GM12878 (cell line): ENCODE measurements around the gene TMEM161A. TPM values are rescaled to one million over a fixed set of nuclear protein-coding genes. Genes with fewer than 3 reads are reported as not detected.

Source experiments
- ATAC-seq: fragments of 200-7000 bp; cut with Tn5 transposase; 3 replicates; pipeline ENCODE4 v1.9.1; 2020; ENCODE audit warnings: mild to moderate bottlenecking, moderate library complexity
- BruUV-seq: library from RNA; stranded (reverse); fragments of 400-500 nt; replicated peaks from 2 replicates; lab custom pipeline; 2021; lab: Mats Ljungman, UMichigan
- CTCF ChIA-PET: fragments of 300-600 bp; sonication (Branson Sonifier 250); formaldehyde crosslinking; extraction: SDS; loops from one replicate; lab custom pipeline; 2021; ENCODE audit warnings: inconsistent platforms; lab: Yijun Ruan, JAX
- POLR2A ChIA-PET: fragments of 350-600 bp; formaldehyde crosslinking; extraction: SDS; loops from one replicate; lab custom pipeline; 2021; ENCODE audit warnings: inconsistent platforms; lab: Charles Lee
- RAD21 ChIA-PET: fragments of 300-600 bp; sonication (Branson Sonifier 250); formaldehyde crosslinking; loops from one replicate; lab custom pipeline; 2023; ENCODE audit warnings: antibody characterized with exemption; ENCODE audit not compliant: unreplicated experiment; lab: Charles Lee
- SMC1A ChIA-PET: fragments of 300-600 bp; sonication (Branson Sonifier 250); formaldehyde crosslinking; loops from one replicate; lab custom pipeline; 2023; ENCODE audit not compliant: unreplicated experiment, uncharacterized antibody; lab: Charles Lee
- DNase-seq: peaks from one replicate; pipeline ENCODE4 v3.0.0-alpha.2; 2011; ENCODE audit warnings: low read depth, low spot score
- FAIRE-seq: peaks from 3 replicates; lab custom pipeline; 2011; peaks lifted over from hg19 to GRCh38; lab: Jason Lieb, UNC
- H2AFZ ChIP-seq: 2 replicates; pipeline ENCODE4 v1.6.0; 2011; ENCODE audit warnings: low read depth, low read length, control low read depth; ENCODE audit not compliant: control insufficient read depth
- H3K27ac ChIP-seq: 2 replicates; pipeline ENCODE4 v1.5.1; 2011; ENCODE audit warnings: control low read depth; ENCODE audit not compliant: control insufficient read depth, insufficient read depth
- H3K27me3 ChIP-seq, 2 experiments: replicated peaks in 1 of 2; 2 replicates each; pipeline versions ENCODE4 v1.6.0 to v1.6.1; 2011; ENCODE audit warnings: low read length in 1 of 2; ENCODE audit not compliant: control insufficient read depth in 2 of 2, insufficient read depth in 2 of 2
- H3K36me3 ChIP-seq, 2 experiments: 2 replicates each; pipeline ENCODE4 v1.5.1; 2011; ENCODE audit warnings: low read length in 1 of 2; ENCODE audit not compliant: control insufficient read depth in 2 of 2, insufficient read depth in 2 of 2
- H3K4me1 ChIP-seq: 2 replicates; pipeline ENCODE4 v1.6.1; 2011; ENCODE audit warnings: mild to moderate bottlenecking, low read length, moderate library complexity, mixed read lengths; ENCODE audit not compliant: control insufficient read depth, insufficient read depth
- H3K4me2 ChIP-seq: 2 replicates; pipeline ENCODE4 v1.6.0; 2011; ENCODE audit warnings: control low read depth; ENCODE audit not compliant: control insufficient read depth, insufficient read depth
- H3K4me3 ChIP-seq: fragments of 200-600 bp; sonication (generic); 2 replicates; pipeline ENCODE4 v1.5.1; 2016
- H3K79me2 ChIP-seq: 2 replicates; pipeline ENCODE4 v1.6.0; 2011; ENCODE audit warnings: low read length; ENCODE audit not compliant: control insufficient read depth, insufficient read depth
- H3K9ac ChIP-seq: 2 replicates; pipeline ENCODE4 v1.8.0; 2011; ENCODE audit warnings: low read length, control low read depth, mixed read lengths; ENCODE audit not compliant: control insufficient read depth, insufficient read depth
- H3K9me3 ChIP-seq: replicated peaks from 3 replicates; pipeline ENCODE4 v1.5.1; 2011; ENCODE audit warnings: mild to moderate bottlenecking, low read length; ENCODE audit not compliant: control insufficient read depth, insufficient read depth
- H4K20me1 ChIP-seq: 2 replicates; pipeline ENCODE4 v1.6.0; 2011; ENCODE audit not compliant: control insufficient read depth, insufficient read depth
- CTCF ChIP-seq, 3 experiments: IDR thresholded peaks in 2 of 3; conservative IDR thresholded peaks in 1 of 3; 2 replicates each; pipeline ENCODE4 v1.5.1; 2011; ENCODE audit warnings: low read depth in 3 of 3, low read length in 3 of 3, mild to moderate bottlenecking in 3 of 3, control low read depth in 2 of 3, moderate library complexity in 2 of 3, inconsistent platforms in 1 of 3, mixed read lengths in 1 of 3; ENCODE audit not compliant: control insufficient read depth in 2 of 3, insufficient read depth in 1 of 3; ENCODE audit errors: extremely low read depth in 1 of 3
- NFYA ChIP-seq: IDR thresholded peaks from 2 replicates; pipeline ENCODE4 v1.6.1; 2011; ENCODE audit warnings: low read depth, mild to moderate bottlenecking, low read length, improper control_type of control experiment, borderline replicate concordance
- NR2F1 ChIP-seq: fragments of 450-650 bp; conservative IDR thresholded peaks from 2 replicates; pipeline ENCODE4 v1.6.1; 2017; ENCODE audit warnings: mild to moderate bottlenecking
- PBX3 ChIP-seq: IDR thresholded peaks from 2 replicates; pipeline ENCODE4 v1.6.1; 2011; ENCODE audit warnings: mild to moderate bottlenecking, low read depth, low read length, moderate library complexity; ENCODE audit not compliant: insufficient replicate concordance
- RAD51 ChIP-seq: fragments of 450-650 bp; IDR thresholded peaks from 2 replicates; pipeline ENCODE4 v1.6.1; 2016; ENCODE audit warnings: moderate library complexity, mild to moderate bottlenecking, inconsistent platforms
- RCOR1 ChIP-seq: conservative IDR thresholded peaks from 2 replicates; pipeline ENCODE4 v1.6.1; 2012; ENCODE audit warnings: low read depth, low read length, improper control_type of control experiment
- STAT1 ChIP-seq: fragments of 450-650 bp; conservative IDR thresholded peaks from 2 replicates; pipeline ENCODE4 v1.6.1; 2014; ENCODE audit warnings: antibody characterized with exemption, mild to moderate bottlenecking
- STAT3 ChIP-seq: IDR thresholded peaks from 2 replicates; pipeline ENCODE4 v1.6.1; 2011; ENCODE audit warnings: low read depth, low read length, improper control_type of control experiment
- WGBS: methylation state at CpG from one replicate; pipeline ENCODE4 v1.1.6; 2016; ENCODE audit warnings: low lambda C conversion rate; ENCODE audit not compliant: insufficient replicate concordance, insufficient coverage; ENCODE audit errors: missing lambda C conversion rate; 5-methylcytosine and 5-hydroxymethylcytosine counted together
- in situ Hi-C: fragments of 300-500 bp; cut with MboI; formaldehyde crosslinking; loops from 9 replicates; pipeline ENCODE4 v1.14.3; 2018; ENCODE audit warnings: mixed read lengths
- intact Hi-C: fragments of 100-400 bp; cut with micrococcal nuclease; formaldehyde crosslinking; loops from one replicate; pipeline ENCODE4 v1.14.2; 2022; ENCODE audit not compliant: unreplicated experiment
- polyA plus RNA-seq, 11 experiments: library from polyadenylated mRNA; depleted of rRNA in 4 of 11; unstranded in 6 of 11; stranded (reverse) in 5 of 11; fragments of >200 nt; fragmentation: Nextera tagmentation in 4 of 11; fragmentation: Illumina TruSeq in 1 of 11; extraction: Ambion mirVana in 4 of 11; extraction: Trizol in 1 of 11; gene quantifications; 1 replicate in 1 of 11; 2 replicates in 10 of 11; pipeline versions ENCODE4 v1.2.1 to v1.2.3, GENCODE V29; 2011 to 2016; ENCODE audit warnings: inconsistent platforms in 2 of 11, missing spikeins in 2 of 11, low read depth in 1 of 11
- total RNA-seq, 4 experiments: library from RNA; depleted of rRNA in 3 of 4; stranded (reverse); fragments of >200 nt in 3 of 4; fragmentation: Illumina TruSeq in 1 of 4; extraction: Trizol in 1 of 4; gene quantifications; 2 replicates each; pipeline versions ENCODE4 v1.2.1 to v1.2.3, GENCODE V29; 2013 to 2021

Gene TMEM161A
- total and polyA plus RNA-seq, 10 of the 15 experiments (the other 5 are each of a cell fraction or from before 2014, with no cell fraction given): 1.1 to 37.1 (median 19.0) TPM

- ChIA-PET POLR2A (interaction anchor here (0.8 kb wide), 1 partner anchor 23 kb away, joined by 3 read pairs; no protein-coding TSS in a partner anchor), RAD21 (interaction anchor here (0.6 to 17.5 kb wide), 8 partner anchors 10 to 345 kb away, joined by 3 to 394 read pairs (median 6); partner anchors contain the start of gene MEF2B)
- no TSS peak for BruUV-seq
- intact Hi-C loops (no loop called here), in situ Hi-C loops (loop anchor here (10.0 kb wide), 1 partner anchor 350 kb away; no protein-coding TSS in a partner anchor)
- 72% methylated on average over 9 of the region's 17 CpGs for WGBS
- Histone ChIP-seq H3K27ac (no peak overlapping the region), H3K36me3 (peaks cover 6 to 8% of the 10 kb centered on the region in 2 experiments; a peak in 3 of 4 replicates), H3K4me3 (no peak overlapping the region), H3K9ac (no peak overlapping the region), H4K20me1 (no peaks in the 10 kb centered on the region), H3K4me2 (no peak overlapping the region)
- TF ChIP-seq NR2F1 (no peak), STAT3 (no peak), STAT1 (no peak), CTCF (IDR thresholded peaks at IDR 0.05 in 2 of 3, conservative IDR thresholded peaks at IDR 0.05 in 1 of 3; ENCODE audit: control insufficient read depth in 2 of 3, extremely low read depth in 1 of 3, insufficient read depth in 1 of 3, low read depth in 3 of 3, low read length in 3 of 3) (no peak), NFYA (no peak), RAD51 (no peak), PBX3 (no peak), RCOR1 (no peak)
- TF ChIP-seq, all 136 proteins: peak for 0
- Histone ChIP-seq H3K9me3 (no peaks in the 10 kb centered on the region), H2AFZ (no peak overlapping the region), H3K79me2 (no peaks in the 10 kb centered on the region), H3K27me3 (no peaks in the 10 kb centered on the region), H3K4me1 (0 out of 2 replicates have a peak, but pooled peaks cover 3% of the 10 kb centered on the region)
- ATAC-seq (no peak), DNase-seq (no peak), FAIRE-seq (no peak)
- CTCF ChIA-PET: interaction anchor here (0.5 to 6.8 kb wide), 14 partner anchors 13 to 345 kb away, joined by 3 to 207 read pairs (median 5); partner anchors contain the start of gene MEF2B
- SMC1A ChIA-PET: interaction anchor here (0.6 to 5.4 kb wide), 5 partner anchors 10 to 49 kb away, joined by 3 to 114 read pairs (median 6); partner anchors contain the start of gene MEF2B
These were observed 7.0 kb upstream of the TMEM161A start for GRCh38 chr19:19145281-19145680.
